HG02884 (cell line): ENCODE results near the gene CFAP61.

Experiments used
- ATAC-seq: cut with Tn5 transposase; IDR thresholded peaks from one replicate; pipeline ENCODE4 v1.9.1; 2021; ENCODE audit warnings: mild to moderate bottlenecking, moderate library complexity; ENCODE audit not compliant: unreplicated experiment

Gene CFAP61

DNA sequence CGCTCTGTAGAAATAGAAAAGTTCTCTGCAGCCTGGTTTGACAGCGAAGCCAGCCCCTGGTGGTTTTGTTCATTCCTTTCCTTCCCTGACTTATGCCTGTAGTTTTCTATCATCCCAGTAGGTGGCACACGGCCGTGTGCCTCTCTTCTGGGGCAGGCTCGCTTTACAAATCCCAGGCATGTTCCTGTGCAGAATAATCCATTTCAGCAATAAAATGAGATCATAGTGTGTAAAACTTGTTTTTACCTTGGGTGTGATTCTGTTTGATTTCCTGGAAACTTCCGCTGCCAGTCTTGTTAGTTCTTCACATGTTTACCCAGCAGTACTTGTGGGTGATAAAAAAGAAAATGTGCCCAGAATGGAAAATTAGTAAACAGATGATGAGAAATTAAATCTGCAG is 308.1 kb downstream of the CFAP61 start:
- no peak for ATAC-seq

DNA sequence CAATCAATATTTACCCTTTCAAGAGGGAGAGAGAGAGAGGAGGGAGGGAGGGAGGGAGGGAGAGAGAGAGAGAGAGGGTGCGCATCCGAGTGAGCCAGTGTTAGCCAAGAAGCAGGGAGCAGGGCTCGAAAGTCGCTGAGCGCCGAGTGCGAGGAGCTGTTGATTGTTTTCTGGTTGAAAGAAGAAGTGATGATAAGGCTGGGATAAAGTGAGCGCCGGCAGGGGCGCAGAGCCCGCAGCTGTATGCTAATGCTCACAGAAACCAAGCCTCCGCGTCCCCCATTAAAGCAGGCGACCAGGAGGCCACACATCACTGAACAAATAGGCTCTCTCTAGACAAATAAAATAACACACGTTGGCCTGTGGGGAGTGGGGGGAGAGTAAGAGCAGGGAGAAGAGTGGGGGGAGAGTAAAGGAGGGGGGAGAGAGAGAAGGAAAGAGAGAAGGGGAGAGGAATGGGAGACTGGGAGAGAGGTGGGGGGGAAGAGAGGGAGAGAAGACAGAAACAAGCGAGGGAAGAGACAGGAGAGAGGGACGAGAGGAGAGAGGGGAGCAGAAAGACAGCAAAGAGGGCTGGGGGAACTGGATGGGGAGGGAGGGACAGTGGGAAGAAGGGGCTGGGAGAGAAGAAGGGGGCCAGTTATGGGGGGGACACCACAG is 310.6 kb downstream of the CFAP61 start:
- no peak for ATAC-seq

DNA sequence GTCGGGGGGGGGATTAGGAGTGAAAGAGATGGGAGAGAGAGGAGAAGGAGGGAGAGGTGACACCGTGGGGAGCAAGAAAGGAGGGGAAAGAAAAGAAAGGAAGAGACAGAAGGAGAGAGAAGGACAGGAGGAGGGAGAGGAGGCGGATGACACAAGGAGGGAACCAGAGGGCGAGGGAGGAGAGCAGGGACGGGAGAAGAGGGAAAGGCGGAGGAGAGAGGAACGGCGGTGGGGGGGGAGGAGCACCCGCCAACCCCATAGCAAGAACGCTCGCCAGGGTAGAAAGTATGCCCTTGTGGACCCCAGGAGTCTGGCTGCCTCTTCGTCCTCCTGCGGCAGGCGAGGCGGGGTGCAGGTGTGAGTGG is 311.1 kb downstream of the CFAP61 start:
- ATAC-seq = no peak

DNA sequence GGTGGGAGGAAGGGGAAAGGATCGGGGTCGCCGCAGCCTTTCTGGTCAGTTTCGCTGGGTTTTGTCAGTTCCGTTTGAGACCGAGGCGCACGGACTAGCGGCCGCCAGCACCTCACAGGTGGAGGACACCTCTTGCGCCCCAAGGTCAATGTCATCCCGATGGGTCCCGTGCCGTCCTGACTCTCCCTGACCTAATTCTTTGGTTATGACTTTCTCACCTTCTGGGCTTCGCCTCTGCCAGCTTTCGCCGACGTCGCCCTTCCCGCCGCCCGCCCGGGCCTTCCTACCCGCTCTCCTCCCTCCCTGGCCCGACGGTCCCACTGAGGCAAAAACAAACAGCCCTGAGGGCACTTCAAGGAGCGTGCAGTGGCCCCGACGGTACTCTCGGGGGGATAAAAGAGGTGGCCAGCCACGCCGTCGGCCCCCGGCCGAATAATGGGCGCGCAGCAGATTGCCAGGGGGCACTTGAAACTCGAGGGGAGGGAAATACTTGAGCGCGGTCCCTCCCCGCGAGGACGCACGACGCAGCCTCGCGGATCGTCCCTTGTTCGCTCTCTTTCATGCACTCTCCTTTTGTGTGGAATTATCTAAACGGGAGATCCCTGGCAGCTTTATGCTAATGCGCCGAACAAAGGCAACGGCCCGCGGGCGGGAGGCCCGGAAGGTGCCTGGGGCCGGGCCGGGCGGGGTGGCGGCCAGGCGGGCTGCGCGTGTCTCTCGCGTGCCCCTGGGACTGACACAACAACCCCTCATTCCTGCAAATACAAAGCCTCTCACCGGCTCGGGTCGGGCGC is 311.7 kb downstream of the CFAP61 start:
- ATAC-seq = no peak

DNA sequence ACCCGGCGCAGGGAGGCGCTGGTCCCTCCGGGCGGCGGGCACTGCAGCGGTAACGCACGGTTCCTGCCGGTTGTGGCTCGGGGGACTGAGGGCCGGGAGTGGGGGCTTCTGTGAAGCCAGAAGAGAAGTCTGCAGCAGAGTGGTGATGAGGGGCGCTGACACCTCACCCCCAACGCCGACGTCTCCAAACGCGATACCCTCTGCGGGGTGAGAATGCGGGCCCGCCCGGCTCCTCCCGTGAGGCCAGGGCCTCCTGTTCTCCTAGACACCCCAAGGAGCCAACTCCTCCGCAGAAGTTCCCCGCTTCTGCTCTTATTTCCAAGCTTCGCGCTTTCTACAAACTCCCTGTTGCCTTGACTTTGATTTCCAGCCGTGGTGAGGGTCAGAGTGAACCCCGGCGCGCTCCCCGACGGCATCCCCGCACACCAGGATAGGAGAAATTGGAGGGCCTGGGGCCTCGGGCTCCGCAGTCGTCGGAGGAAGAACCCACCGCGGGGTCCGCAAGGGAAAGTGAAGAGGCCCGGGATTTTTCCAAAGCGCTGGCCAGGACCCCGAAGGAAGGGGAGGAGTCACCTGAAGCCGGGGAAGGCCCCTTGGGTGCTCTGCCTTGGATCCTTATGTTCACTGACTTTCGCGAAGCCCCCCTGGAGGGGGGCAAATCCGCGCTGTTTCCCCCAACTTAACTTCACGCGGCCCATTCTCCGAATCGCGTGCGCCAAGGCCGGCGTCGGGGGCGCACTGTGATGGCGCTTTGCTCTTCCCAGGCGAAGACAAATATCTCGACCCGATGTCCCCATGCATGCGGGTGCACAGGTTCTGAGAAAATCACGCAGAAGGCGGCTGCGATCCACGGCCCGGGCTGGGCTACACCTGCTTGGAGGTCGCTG is 312.5 kb downstream of the CFAP61 start:
- ATAC-seq = no peak

DNA sequence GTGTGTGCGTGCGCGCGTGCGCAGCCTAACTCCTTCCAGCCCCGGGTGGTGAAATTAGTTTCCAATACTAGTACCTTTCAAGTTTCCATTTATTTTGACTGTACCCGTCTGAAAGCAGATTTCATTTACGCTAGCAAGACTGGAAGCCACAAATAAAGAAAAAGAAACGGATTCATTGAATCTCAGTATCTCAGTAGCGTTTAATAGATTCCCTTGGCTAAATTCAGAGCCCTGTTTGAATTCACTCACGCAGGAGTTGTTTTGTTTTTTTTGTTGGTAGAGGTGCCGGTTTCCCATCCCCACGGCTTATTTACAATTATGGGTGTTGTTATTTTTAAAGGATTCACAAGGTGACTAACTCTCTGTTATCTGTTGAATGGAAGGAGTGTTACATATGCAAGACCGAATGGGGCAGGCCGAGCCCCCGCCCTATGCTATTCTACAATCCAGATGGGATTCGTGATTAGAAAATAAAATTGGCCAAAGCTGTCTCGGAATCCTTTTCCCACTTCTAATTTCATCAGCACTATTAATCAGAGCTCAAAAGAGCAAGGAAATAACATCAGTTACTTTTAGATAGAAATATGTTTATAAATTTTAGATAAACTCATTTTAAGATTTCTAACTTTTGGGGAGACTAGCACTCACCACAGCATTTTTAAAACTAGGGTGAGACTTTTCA is 313.3 kb downstream of the CFAP61 start:
- no peak for ATAC-seq

DNA sequence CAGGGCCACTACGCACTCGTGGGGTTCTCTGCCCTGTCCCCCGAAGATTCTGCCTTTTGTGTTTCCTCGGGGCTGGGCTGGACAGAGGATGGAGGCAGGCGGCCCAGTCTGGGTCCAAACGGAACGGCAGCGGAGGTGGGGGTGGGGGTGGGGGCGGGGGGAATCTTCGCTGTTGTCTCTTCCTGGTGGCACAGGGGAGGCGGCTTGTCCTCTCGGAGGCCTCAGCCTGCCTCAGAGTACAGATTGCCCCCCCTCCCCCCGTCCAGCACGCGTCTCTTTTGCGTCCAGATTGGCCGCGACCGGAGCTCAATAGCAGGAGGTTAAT is 314.2 kb downstream of the CFAP61 start:
- ATAC-seq = no peak

DNA sequence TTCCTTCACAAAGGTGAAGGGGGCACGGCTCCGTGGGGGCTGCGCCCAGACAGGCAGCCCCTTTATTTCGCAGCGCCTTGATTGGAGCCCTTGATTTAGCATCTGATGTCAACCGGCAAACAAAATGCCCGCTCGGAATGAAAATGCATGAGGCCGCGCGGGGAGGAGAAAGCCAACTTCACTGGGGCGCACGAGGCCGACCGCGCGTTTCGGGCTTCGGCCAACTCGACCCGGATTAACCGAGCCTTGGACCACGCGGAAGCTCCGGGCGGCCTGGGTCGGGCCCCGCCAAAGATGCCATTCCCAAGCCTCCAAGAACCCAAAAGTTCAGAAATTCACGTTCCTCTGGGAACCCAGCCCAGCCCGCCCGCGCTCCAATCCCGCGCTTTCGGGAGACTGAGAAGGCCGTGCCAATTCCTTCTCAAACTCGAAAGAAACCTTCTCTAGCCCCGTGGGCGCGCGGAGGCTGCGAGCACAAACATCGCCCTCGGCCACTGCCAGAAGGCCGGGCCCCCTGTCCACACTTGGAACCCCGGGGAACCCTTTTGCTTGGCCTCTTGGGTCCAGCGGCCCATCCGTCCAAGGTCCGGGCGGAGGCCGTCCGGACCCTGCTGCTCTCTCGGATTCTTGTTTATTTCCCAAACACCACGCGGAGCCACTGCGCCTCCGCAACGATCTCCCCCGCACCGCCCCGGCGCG is 314.7 kb downstream of the CFAP61 start:
- ATAC-seq = no peak

DNA sequence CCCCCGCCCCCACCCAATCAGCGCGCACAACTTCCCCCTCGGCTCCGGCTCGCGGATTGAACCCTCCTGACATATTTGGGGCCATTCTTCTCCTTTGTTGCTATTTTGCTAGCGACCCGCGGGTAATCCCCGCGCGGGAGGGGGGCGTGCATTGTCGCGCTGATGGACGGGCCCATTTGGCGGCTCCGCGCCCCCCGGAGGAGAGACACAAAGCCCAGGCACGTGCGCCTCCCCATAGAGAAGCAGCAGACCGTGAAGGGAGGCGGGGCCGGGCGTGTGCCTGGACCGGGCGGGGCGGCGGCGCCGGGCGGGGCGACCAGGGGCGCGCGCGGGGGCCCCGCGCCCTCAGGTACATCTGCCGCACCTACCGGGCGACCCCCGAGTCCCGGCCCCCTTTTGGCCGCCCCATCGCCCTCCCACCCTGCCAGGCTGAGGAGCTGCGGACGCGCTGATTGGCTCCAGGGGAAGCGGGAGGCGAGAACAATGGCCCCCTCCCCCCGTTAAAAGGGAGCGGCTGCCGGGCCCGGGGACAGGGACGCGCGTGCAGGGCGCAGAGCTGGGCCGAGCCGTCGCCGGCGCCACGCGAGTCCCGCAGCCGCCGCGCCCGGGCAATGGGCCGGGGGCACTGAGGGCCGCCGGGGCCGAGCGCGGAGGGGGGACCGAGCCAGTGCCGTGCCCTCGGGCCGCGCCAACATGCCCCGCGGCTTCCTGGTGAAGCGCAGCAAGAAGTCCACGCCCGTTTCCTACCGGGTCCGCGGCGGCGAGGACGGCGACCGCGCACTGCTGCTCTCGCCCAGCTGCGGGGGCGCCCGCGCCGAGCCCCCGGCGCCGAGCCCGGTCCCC is 315.5 kb downstream of the CFAP61 start, which contains the start of gene INSM1:
Gene INSM1, plus strand, starts transcription at position 530 of the 843 bp plus-strand sequence. Its CDS starts 164 bp downstream, at position 694.
- no peak for ATAC-seq

DNA sequence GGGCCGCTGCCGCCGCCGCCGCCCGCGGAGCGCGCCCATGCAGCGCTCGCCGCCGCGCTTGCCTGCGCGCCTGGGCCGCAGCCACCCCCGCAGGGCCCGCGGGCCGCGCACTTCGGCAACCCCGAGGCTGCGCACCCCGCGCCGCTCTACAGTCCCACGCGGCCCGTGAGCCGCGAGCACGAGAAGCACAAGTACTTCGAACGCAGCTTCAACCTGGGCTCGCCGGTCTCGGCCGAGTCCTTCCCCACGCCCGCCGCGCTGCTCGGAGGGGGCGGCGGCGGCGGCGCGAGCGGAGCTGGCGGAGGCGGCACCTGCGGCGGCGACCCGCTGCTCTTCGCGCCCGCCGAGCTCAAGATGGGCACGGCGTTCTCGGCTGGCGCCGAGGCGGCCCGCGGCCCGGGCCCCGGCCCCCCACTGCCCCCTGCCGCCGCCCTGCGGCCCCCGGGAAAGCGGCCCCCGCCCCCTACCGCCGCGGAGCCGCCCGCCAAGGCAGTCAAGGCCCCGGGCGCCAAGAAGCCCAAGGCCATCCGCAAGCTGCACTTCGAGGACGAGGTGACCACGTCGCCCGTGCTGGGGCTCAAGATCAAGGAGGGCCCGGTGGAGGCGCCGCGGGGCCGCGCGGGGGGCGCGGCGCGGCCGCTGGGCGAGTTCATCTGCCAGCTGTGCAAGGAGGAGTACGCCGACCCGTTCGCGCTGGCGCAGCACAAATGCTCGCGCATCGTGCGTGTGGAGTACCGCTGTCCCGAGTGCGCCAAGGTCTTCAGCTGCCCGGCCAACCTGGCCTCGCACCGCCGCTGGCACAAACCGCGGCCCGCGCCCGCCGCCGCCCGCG is 316.3 kb downstream of the CFAP61 start:
- ATAC-seq = no peak

DNA sequence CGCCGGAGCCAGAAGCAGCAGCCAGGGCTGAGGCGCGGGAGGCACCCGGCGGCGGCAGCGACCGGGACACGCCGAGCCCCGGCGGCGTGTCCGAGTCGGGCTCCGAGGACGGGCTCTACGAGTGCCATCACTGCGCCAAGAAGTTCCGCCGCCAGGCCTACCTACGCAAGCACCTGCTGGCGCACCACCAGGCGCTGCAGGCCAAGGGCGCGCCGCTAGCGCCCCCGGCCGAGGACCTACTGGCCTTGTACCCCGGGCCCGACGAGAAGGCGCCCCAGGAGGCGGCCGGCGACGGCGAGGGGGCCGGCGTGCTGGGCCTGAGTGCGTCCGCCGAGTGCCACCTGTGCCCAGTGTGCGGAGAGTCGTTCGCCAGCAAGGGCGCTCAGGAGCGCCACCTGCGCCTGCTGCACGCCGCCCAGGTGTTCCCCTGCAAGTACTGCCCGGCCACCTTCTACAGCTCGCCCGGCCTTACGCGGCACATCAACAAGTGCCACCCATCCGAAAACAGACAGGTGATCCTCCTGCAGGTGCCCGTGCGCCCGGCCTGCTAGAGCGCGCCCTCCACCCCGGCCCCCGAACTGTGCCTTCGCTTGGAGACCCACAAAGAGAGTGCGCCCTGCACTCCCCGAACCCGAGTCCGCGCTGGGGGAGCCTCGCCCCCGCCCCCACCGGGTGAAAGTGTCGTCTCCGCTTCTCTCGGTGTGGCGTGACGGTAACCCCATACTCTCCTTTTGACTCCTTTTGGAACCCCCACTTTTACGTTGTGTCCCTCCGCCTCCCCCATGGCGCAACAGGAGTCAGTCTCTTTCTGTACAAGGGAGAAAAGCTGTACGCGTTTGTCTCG is 317.1 kb downstream of the CFAP61 start:
- ATAC-seq = no peak

DNA sequence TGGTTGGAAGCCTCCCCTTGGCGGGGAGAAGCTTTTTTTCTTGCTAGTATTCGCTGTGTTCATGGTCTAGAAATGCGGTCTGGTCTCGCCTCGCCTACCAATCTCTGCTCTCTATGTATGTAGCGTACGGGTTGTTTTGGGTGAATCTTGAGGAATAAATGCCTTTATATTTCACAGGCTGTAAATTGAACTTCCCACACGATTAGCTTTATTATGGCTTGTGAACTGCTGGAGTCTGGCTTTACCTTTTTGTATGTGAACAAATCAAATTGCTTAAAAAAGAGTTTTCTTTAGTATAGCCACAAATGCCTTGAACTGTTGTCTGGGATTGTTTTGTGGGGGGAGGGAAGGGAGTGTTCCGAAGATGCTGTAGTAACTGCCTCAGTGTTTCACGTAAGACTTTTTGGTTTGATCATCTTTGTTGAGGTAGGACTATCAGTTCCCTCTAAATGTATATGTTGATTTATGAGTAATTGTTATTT is 317.8 kb downstream of the CFAP61 start:
- ATAC-seq = no peak

DNA sequence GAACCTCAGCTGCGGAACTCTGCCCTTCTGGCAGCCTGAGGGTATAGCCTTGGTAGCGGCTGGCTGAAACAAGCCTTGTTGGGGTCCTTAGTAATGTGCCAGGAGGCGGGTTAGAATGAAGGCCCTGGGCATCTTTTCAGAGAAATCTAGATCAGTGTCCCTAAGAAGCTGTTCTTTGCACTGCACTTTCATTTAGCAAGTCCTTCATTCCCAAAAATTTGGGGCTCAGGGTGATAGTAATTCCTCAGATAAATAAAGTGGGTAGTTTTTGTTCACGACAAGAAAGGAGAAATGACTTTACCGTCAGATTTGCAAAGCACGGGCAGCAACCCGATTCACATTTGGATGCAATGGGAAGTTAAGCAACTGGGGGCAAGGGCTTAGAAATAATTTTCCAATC is 318.8 kb downstream of the CFAP61 start:
- no peak for ATAC-seq

DNA sequence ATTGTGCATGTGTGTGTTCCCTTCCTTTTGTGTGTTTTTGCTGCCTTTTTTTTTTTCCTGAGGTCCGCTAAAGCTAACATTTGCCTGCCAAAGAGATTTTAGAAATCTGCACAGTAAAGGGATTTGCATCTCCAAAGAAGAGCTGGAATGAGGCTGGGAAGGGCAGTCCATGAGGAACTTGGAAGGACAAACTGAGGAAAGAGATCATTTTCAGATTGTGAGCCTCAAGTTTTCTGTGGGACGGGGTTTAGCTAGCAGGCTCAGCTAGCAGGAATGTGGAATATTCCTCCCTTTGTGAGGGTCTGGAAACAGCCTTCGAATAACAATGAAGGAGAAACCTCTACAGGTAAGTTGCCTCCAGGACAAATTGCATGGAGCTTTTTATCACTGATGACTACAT is 319.3 kb downstream of the CFAP61 start:
- ATAC-seq = no peak

DNA sequence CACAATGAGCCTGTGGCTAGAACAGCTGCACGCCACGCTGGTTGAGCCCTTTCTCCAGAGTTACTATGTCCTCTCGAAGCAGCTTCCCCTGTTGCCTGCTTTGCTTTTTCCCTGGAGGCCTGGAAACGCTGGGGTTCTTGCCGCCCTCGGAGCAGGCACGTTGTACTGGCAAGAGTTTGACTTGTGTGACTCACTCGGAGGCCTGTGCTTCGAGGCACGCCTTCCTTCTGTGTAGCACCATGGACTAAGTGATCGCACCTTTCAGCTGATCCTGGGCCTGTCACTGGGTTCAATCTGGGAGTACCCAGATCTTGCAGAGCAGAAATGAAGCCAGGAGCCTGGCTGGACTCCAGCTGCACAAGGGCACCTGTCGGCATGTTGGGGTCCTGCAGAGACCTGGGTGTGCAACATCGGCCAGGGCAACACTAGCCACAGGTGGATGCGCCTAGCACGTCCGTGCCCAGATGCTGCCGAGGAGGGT is 320.8 kb downstream of the CFAP61 start:
- ATAC-seq = no peak

DNA sequence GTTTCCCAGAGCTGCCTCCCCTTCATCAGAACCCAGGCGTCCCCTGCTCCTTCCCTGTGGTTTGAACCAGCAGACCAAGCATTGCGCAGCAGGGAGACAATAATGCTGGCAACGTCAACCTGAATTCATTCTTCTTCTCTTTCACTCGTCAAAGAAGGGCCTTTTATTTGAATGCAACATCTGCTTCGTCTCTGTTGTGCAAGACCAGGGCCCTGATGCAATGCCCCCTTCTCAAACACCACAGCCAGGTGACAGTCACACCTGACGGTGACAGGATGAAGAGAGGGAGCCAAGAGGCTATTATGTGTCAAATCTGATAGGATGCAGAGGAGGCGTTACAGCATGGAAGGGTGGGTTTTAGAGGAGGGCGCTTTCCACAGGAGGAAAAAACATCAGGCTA is 323.5 kb downstream of the CFAP61 start:
- ATAC-seq = no peak

DNA sequence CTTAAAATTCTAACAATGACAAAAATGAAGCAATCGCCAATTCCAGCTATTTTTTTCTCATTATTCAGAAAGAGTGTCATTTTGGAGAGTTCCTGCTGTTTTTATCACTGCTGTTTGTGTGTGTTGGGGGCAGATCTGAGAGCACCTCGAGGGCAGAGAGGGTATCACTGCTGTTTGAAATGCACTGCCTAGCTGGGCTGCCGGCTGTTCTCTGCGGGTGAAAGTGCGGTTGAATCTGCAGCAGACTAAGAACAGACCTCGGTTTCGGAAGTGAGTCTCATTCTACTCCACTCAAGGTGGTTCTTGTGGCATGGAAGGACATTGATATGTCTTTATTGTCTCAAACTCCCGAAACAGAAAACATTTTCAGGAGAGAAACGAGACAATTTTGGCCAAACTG is 333.9 kb downstream of the CFAP61 start:
- no peak for ATAC-seq

DNA sequence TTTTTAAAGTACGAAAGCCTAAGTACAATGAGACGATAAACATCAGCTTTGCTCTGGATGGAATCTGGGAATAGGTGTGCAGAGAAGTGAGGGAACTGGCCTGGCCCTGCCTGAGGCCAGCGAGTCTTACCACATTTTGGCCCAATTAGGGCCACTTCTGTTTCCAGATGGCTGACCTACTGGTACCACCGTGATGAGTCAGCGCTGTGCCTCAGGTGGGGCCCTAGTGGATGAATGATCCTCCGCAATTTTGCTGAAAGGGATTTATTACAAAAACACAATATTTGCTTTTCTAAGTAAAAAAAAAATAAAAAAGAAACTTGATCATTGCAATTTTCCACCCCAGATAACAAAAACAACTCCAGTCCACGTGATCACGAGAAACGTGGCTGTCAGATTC is 338.1 kb downstream of the CFAP61 start:
- ATAC-seq = no peak
